ENCODE data around the gene DEGS2. TPM values are rescaled to one million over a fixed set of nuclear protein-coding genes. Genes with fewer than 3 reads are reported as not detected.
A peak's percentile ranks its signal among the peaks of the same experiment; 100 is the strongest.

DEGS2 gene
- total and polyA plus RNA-seq, 8 donors, result 1.2 to 53.0 (median 13.5) TPM

DNA sequence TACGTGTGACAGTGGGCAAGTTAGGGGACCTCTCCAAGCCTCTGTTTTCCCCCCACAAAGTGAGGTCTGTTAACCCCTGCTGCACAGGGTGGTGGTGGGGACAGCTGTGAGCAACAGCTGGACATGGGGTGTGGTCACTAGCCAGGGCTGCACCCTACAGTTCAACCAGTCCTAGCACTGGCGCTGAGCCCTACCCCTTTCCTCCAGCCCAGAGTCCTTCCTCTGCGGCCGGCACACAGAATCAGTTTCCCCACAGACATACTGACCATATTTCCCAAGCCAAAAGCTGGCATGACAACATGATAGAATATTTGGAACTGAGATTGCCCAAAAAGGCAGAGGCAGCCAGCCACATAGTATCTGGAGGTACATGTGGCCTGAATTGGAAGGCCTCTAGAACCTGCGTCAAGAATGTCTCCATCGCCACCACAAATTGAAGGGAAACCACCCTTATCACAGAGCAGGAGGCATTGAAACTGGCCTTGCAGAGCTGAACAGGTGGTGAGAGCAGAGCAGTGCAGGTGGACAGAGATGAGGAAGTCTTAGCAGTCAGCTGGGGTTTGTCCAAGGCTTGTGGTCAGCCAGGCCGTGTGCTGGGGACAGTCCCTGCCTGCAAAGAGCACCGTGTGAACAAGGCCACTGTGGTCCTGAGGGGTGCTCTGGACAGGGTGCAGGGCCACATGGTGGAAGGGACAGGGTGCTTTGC, 21.2 kb downstream of the DEGS2 start:
- peak; percentile 36 to 81 for DNase-seq
- Histone ChIP-seq H3K27me3 (no peaks in the 10 kb centered on the region), H3K36me3 (peaks cover 7 to 71% (median 50%) of the 10 kb centered on the region in 4 donors), H3K4me3 (no peak overlapping the region), H3K27ac (peak overlapping the region in 4 of 5 donors; percentile 36 to 88 (median 53)), H3K4me1 (peaks cover 33 to 67% (median 57%) of the 10 kb centered on the region in 4 donors), H3K9me3 (no peaks in the 10 kb centered on the region)
- intact Hi-C loops (cut with DNase I; ENCODE audit: low total_unique reads), result no loop called here
- TF ChIP-seq POLR2A (IDR thresholded peaks at IDR 0.05) (no peak), POLR2AphosphoS5 (IDR thresholded peaks at IDR 0.05) (peak in 2 of 3 donors; percentile 10 to 60)
- WGBS, 5 donors, result 35 to 66% (median 52%) methylated on average over 7 to 8 of the region's 8 CpGs

DNA sequence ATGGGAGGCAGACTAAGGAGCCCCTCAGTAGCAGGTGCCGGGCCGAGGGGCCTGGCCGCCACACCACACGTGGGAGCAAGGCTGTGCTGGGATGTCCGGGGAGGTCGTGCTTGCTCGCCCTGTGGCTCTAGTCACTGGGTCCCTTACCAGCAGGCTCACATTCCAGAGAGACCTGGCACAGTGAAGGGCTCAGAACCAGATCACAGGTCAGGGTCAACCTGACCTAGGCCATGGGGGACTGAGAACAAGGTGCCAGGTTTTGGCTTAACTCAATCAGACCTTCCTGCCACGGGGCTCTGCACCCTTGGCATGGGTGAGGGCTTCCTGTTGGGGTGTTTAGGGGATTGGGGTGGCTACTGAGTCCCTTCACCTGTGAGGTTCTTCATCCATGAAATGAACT, 22.3 kb downstream of the DEGS2 start:
- peaks cover 23 to 67% (median 48%) of the 10 kb centered on the region in 4 donors for H3K4me1 ChIP-seq
- intact Hi-C loops (cut with DNase I; ENCODE audit: low total_unique reads), result no loop called here
- no peaks in the 10 kb centered on the region for H3K27me3 ChIP-seq
- H3K4me3 ChIP-seq, result no peak overlapping the region
- H3K9me3 ChIP-seq, result no peaks in the 10 kb centered on the region
- 80 to 90% (median 86%) methylated on average over 8 of the region's 8 CpGs for WGBS, 5 donors
- TF ChIP-seq POLR2A (IDR thresholded peaks at IDR 0.05) (no peak), EP300 (IDR thresholded peaks at IDR 0.05) (no peak), POLR2AphosphoS5 (IDR thresholded peaks at IDR 0.05) (no peak)
- TF ChIP-seq, protein P1, sequence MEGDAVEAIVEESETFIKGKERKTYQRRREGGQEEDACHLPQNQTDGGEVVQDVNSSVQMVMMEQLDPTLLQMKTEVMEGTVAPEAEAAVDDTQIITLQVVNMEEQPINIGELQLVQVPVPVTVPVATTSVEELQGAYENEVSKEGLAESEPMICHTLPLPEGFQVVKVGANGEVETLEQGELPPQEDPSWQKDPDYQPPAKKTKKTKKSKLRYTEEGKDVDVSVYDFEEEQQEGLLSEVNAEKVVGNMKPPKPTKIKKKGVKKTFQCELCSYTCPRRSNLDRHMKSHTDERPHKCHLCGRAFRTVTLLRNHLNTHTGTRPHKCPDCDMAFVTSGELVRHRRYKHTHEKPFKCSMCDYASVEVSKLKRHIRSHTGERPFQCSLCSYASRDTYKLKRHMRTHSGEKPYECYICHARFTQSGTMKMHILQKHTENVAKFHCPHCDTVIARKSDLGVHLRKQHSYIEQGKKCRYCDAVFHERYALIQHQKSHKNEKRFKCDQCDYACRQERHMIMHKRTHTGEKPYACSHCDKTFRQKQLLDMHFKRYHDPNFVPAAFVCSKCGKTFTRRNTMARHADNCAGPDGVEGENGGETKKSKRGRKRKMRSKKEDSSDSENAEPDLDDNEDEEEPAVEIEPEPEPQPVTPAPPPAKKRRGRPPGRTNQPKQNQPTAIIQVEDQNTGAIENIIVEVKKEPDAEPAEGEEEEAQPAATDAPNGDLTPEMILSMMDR (IDR thresholded peaks at IDR 0.05), result no peak
- H3K36me3 ChIP-seq, result peaks cover 16 to 81% (median 60%) of the 10 kb centered on the region in 4 donors
- H3K27ac ChIP-seq, result peak overlapping the region in 2 of 5 donors; percentile 70 to 88
- no peak for DNase-seq

DNA sequence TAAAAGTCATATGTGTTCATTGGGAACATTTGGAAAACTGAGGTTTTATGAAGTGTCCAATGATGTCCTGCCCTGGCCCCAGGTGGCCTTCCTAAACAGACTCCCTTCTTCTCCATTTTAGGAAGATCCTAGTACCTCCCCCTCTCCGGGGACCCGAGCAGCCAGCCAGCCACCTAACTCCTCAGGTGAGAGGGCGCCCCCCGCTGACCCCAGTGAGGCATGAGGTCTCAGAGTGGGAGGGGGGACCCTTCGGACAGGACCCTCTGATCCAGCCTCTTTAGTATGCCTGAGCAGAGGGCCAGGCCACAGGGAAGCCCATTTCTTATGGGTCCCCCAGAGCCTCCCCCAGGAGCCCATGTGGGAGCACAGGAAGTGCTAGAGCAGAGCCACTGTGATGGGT, 23.7 kb downstream of the DEGS2 start:
- Histone ChIP-seq H3K27me3 (no peaks in the 10 kb centered on the region), H3K27ac (no peak overlapping the region), H3K9me3 (no peaks in the 10 kb centered on the region), H3K36me3 (peaks cover 17 to 85% (median 69%) of the 10 kb centered on the region in 4 donors), H3K4me1 (peaks cover 12 to 66% (median 39%) of the 10 kb centered on the region in 4 donors), H3K4me3 (no peak overlapping the region)
- no peak for DNase-seq
- intact Hi-C loops (cut with DNase I; ENCODE audit: low total_unique reads), result no loop called here
- 87 to 97% (median 93%) methylated on average over 3 to 5 of the region's 5 CpGs for whole genome bisulfite sequencing, 5 donors
- TF ChIP-seq EP300 (IDR thresholded peaks at IDR 0.05) (no peak), POLR2AphosphoS5 (IDR thresholded peaks at IDR 0.05) (no peak), POLR2A (IDR thresholded peaks at IDR 0.05) (no peak)
- TF ChIP-seq, protein P1 (IDR thresholded peaks at IDR 0.05), result no peak

DNA sequence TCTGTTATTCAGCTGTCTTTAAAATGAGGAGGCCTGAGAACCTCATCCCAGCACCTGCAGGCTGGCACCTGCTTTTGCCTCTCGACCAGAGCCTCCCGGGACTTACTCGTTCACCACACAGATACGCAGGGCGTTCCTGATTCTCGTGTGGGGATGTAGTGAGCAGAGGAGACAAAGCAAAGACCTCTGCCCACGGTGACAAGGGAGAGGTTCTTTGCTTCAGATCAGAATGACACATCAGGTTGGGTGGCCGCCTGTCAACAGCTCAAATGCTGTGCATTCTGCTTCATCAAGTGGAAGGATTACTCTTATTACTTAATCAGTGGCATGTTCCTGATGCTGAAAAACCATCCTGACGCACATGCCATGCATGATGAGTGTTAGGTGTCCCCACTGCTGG, 24.4 kb downstream of the DEGS2 start:
- H3K36me3 ChIP-seq, result peaks cover 24 to 92% (median 76%) of the 10 kb centered on the region in 4 donors
- 83 to 89% (median 85%) methylated on average over 8 to 9 of the region's 9 CpGs for WGBS, 5 donors
- no peaks in the 10 kb centered on the region for H3K9me3 ChIP-seq
- intact Hi-C loops (cut with DNase I; ENCODE audit: low total_unique reads), result no loop called here
- no peak overlapping the region for H3K4me3 ChIP-seq
- H3K4me1 ChIP-seq, result peaks cover 8 to 66% (median 39%) of the 10 kb centered on the region in 4 donors
- H3K27ac ChIP-seq, result peak overlapping the region in 1 of 5 donors; percentile 66
- no peak for DNase-seq
- TF ChIP-seq EP300 (IDR thresholded peaks at IDR 0.05), result no peak
- TF ChIP-seq, protein P1 (IDR thresholded peaks at IDR 0.05), result no peak
- no peak for TF ChIP-seq POLR2A (IDR thresholded peaks at IDR 0.05)
- no peak for TF ChIP-seq POLR2AphosphoS5 (IDR thresholded peaks at IDR 0.05)
- no peaks in the 10 kb centered on the region for H3K27me3 ChIP-seq

DNA sequence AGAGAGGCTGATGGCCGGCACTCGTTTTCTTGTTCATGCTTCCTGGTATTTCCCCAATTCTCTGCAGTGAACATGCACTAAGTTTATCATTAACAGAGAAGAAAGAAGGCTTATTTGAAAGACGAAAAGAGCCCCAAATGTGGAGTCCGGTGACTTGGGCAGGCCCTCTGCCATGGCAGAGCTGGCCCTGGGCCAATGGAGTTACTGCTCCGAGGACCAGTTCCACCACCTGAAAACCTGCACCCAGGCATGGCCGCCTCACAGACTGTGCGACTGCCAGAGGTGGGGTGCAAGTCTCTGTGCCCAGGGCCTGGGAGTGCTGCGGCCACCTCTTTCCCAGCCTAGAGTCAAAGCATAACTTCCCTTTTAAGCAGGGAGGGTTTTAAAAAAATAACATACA, 24.9 kb downstream of the DEGS2 start:
- intact Hi-C loops (cut with DNase I; ENCODE audit: low total_unique reads), result no loop called here
- peaks cover 26 to 95% (median 80%) of the 10 kb centered on the region in 4 donors for H3K36me3 ChIP-seq
- no peaks in the 10 kb centered on the region for H3K9me3 ChIP-seq
- H3K4me3 ChIP-seq, result no peak overlapping the region
- no peak for TF ChIP-seq POLR2AphosphoS5 (IDR thresholded peaks at IDR 0.05)
- TF ChIP-seq POLR2A (IDR thresholded peaks at IDR 0.05), result no peak
- TF ChIP-seq, protein P1 (IDR thresholded peaks at IDR 0.05), result no peak
- TF ChIP-seq EP300 (IDR thresholded peaks at IDR 0.05), result no peak
- H3K27ac ChIP-seq, result peak overlapping the region in 2 of 5 donors; percentile 59 to 66
- WGBS, 5 donors, result 38 to 67% (median 56%) methylated on average over 8 of the region's 8 CpGs
- H3K27me3 ChIP-seq, result no peaks in the 10 kb centered on the region
- H3K4me1 ChIP-seq, result peaks cover 6 to 61% (median 36%) of the 10 kb centered on the region in 4 donors
- peak; percentile 56 to 79 for DNase-seq
